GM12872 (cell line): ENCODE data around the gene TSPO2.
A peak's percentile ranks its signal among the peaks of the same experiment; 100 is the strongest.

Experiments used
- TF ChIP-seq, protein P1 (sequence below): IDR thresholded peaks from 3 replicates; pipeline ENCODE4 v1.5.1; 2011; ENCODE audit warnings: low read depth, mild to moderate bottlenecking, low read length, moderate library complexity; ENCODE audit not compliant: insufficient read depth

The TSPO2 gene

GRCh38 chr6:41064841-41065240 is 22.6 kb downstream of the TSPO2 start:
- TF ChIP-seq, protein P1, sequence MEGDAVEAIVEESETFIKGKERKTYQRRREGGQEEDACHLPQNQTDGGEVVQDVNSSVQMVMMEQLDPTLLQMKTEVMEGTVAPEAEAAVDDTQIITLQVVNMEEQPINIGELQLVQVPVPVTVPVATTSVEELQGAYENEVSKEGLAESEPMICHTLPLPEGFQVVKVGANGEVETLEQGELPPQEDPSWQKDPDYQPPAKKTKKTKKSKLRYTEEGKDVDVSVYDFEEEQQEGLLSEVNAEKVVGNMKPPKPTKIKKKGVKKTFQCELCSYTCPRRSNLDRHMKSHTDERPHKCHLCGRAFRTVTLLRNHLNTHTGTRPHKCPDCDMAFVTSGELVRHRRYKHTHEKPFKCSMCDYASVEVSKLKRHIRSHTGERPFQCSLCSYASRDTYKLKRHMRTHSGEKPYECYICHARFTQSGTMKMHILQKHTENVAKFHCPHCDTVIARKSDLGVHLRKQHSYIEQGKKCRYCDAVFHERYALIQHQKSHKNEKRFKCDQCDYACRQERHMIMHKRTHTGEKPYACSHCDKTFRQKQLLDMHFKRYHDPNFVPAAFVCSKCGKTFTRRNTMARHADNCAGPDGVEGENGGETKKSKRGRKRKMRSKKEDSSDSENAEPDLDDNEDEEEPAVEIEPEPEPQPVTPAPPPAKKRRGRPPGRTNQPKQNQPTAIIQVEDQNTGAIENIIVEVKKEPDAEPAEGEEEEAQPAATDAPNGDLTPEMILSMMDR: no peak

DNA sequence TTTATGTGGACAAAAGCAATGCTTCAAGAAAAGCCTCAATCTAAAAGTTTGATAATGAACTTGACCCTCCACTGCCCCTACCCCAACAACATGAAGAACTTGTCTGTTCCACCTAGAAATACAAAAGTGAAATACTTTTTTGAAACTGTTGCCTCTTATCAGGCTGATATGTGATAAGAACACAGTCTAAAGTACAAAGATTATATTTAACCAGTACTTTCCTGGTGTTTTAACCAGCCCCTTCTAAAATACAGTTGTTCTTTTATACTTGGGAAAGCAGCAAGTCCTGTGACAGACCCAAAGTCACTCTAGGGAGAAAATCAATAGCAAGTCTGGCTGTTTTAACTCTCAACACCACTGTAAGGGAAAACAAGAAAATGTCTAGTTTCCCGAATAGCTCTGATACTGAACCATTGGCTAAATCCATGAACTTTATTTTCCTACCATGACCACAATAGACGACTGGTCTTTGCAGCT is 23.3 kb downstream of the TSPO2 start:
- TF ChIP-seq, protein P1: no peak

- TF ChIP-seq, protein P1: peak; percentile 84
These were observed 24.6 kb downstream of the TSPO2 start for GRCh38 chr6:41066867-41067304.

- TF ChIP-seq, protein P1: no peak
These were observed 29.2 kb downstream of the TSPO2 start for GRCh38 chr6:41071501-41071922.

DNA sequence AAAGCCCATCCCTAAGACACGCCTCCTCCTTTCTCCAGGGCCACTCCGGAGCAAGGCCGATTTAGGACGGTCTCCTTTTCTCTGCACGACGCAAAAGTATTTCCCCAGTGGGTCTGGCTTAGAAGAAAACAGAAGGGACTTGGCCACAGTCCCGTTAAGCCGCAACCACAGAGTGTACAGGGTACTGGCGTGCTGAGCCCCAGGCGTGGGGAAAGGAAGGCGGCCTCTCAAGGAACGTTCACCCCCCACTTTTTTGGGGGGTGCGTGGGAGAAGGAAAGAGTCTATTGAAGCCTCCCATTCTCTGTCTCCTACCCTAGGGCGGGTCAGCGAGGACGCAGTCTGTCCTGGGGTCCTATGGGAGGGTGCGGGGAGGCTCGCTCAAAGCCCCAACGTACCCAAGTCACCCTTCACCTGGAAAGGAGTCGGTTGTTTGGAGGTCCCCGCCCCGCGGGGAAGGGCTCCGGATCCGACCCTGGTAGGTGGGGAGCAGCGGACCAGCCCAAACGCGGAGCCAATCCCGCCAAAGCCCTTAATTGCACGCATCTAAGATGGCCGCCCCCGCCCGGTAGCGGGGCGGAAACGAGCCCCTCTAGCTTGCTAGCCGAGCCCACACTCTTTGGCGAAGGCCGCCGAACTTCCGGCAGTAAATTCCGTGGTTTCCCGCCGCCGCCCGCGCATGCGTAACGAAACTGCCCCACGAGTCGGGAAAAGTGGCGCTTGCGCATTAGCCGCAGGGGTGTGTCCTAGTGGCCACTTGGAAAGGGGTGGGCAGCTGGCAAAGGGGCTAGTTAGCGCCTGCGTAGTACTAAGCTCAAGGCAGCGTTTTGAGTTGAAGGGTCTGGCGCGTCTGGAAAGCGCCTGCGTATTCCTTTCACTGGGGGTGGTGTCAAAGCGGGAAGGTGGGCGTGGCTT is 29.9 kb downstream of the TSPO2 start, which contains the start of gene OARD1:
TSS of gene OARD1 (minus strand) at position 434 of the 913 bp plus-strand sequence. CDS start 722 bp downstream, outside the sequence.
- TF ChIP-seq, protein P1: no peak

DNA sequence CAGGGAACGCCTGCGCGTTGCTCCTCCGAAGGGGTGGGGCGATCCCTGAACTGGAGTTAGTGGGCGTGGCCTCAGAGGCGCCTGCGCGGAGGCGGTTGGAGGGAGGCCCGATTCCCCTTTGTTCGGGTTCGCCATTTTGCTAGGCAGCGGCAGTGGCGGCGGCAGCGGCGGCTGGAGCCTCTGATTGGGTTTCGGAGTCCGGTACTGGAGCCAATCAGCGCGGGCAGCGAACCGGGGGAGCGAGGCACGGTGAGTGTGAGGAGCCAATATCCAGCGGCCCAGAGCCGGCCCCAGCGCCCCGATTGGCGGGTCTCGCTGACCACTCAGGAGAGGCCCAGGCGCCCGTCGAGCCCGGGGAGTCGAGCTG is 30.6 kb downstream of the TSPO2 start, which contains the start of gene NFYA:
TSS of gene NFYA (plus strand) at position 139 of the 367 bp plus-strand sequence. CDS start 6,116 bp downstream, outside the sequence.
- TF ChIP-seq, protein P1: no peak

- TF ChIP-seq, protein P1: peak; percentile 41; the same call in 2 of the 3 replicates
These were observed 31.1 kb downstream of the TSPO2 start for GRCh38 chr6:41073203-41073967.
